ENCODE results near the gene MEIS2. TPM values are rescaled to one million over a fixed set of nuclear protein-coding genes. Genes with fewer than 3 reads are reported as not detected.

MEIS2 gene
- total RNA-seq, 1 donor from 2014 or later = 6.6 TPM

- no peak for DNase-seq (ENCODE audit: low read depth)
- Histone ChIP-seq H3K36me3 (ENCODE audit: control insufficient read depth, insufficient read depth, low read length) (peaks cover 2% of the 10 kb centered on the region), H3K27me3 (ENCODE audit: control insufficient read depth, insufficient read depth, low read length) (no peaks in the 10 kb centered on the region), H3K4me3 (ENCODE audit: low read depth, low read length) (no peak overlapping the region)
- TF ChIP-seq CTCF (IDR thresholded peaks at IDR 0.05; ENCODE audit: insufficient read depth, low read length, severe bottlenecking) = no peak
- FAIRE-seq = peak; percentile 28
These were observed 95.9 kb downstream of the MEIS2 start for GRCh38 chr15:37004373-37004869.

GRCh38 chr15:37002041-37002672 lies 98.2 kb downstream of the MEIS2 start:
- Histone ChIP-seq H3K4me3 (ENCODE audit: low read depth, low read length) (no peak overlapping the region), H3K36me3 (ENCODE audit: control insufficient read depth, insufficient read depth, low read length) (peaks cover 2% of the 10 kb centered on the region), H3K27me3 (ENCODE audit: control insufficient read depth, insufficient read depth, low read length) (no peaks in the 10 kb centered on the region)
- no peak for FAIRE-seq
- no peak for DNase-seq (ENCODE audit: low read depth)
- TF ChIP-seq CTCF (IDR thresholded peaks at IDR 0.05; ENCODE audit: insufficient read depth, low read length, severe bottlenecking) = no peak

- DNase-seq (ENCODE audit: low read depth) (peak; percentile 29), FAIRE-seq (no peak)
- Histone ChIP-seq H3K36me3 (ENCODE audit: control insufficient read depth, insufficient read depth, low read length) (peaks cover 2% of the 10 kb centered on the region), H3K4me3 (ENCODE audit: low read depth, low read length) (no peak overlapping the region), H3K27me3 (ENCODE audit: control insufficient read depth, insufficient read depth, low read length) (no peaks in the 10 kb centered on the region)
- TF ChIP-seq CTCF (IDR thresholded peaks at IDR 0.05; ENCODE audit: insufficient read depth, low read length, severe bottlenecking) = no peak
These were observed 98.9 kb downstream of the MEIS2 start for GRCh38 chr15:37001417-37001816.

- TF ChIP-seq CTCF (IDR thresholded peaks at IDR 0.05; ENCODE audit: insufficient read depth, low read length, severe bottlenecking) = no peak
- peaks cover 2% of the 10 kb centered on the region for H3K36me3 ChIP-seq (ENCODE audit: control insufficient read depth, insufficient read depth, low read length)
- DNase-seq (ENCODE audit: low read depth) (no peak), FAIRE-seq (no peak)
- H3K4me3 ChIP-seq (ENCODE audit: low read depth, low read length) = no peak overlapping the region
- no peaks in the 10 kb centered on the region for H3K27me3 ChIP-seq (ENCODE audit: control insufficient read depth, insufficient read depth, low read length)
These were observed 100.6 kb downstream of the MEIS2 start for GRCh38 chr15:36999778-37000177.

GRCh38 chr15:36996538-36997181 lies 103.7 kb downstream of the MEIS2 start:
- TF ChIP-seq CTCF (IDR thresholded peaks at IDR 0.05; ENCODE audit: insufficient read depth, low read length, severe bottlenecking) = no peak
- Histone ChIP-seq H3K4me3 (ENCODE audit: low read depth, low read length) (no peak overlapping the region), H3K27me3 (ENCODE audit: control insufficient read depth, insufficient read depth, low read length) (no peaks in the 10 kb centered on the region), H3K36me3 (ENCODE audit: control insufficient read depth, insufficient read depth, low read length) (no peaks in the 10 kb centered on the region)
- no peak for FAIRE-seq
- no peak for DNase-seq (ENCODE audit: low read depth)

Data from bronchial epithelial cell (primary cell).